CD4-positive, alpha-beta T cell (primary cell): ENCODE results near the gene CRELD1. TPM values are rescaled to one million over a fixed set of nuclear protein-coding genes. Genes with fewer than 3 reads are reported as not detected.

Experiments
- ATAC-seq: fragments of 200-7000 bp; cut with Tn5 transposase; one replicate; pipeline ENCODE4 v1.10.0; 2022; ENCODE audit warnings: mild to moderate bottlenecking; ENCODE audit not compliant: poor library complexity
- CTCF ChIA-PET: fragments of 350-600 bp; sonication (Branson Sonifier 250); formaldehyde crosslinking; loops from one replicate; lab custom pipeline; 2021; ENCODE audit warnings: antibody characterized with exemption, inconsistent platforms; lab: Charles Lee
- POLR2A ChIA-PET: fragments of 350-600 bp; sonication (Branson Sonifier 250); formaldehyde crosslinking; loops from one replicate; lab custom pipeline; 2021; ENCODE audit warnings: antibody characterized with exemption, inconsistent platforms; lab: Charles Lee
- DNase-seq, 14 experiments: peaks; one replicate each; pipeline ENCODE4 v3.0.0-alpha.2; 2013 to 2020; ENCODE audit warnings: mixed read lengths in 2 of 14
- H3K27ac ChIP-seq, 2 donors: one replicate each; pipeline versions ENCODE4 v1.5.1 to v1.7.0; 2013; ENCODE audit warnings: low read length in 2 of 2, low read depth in 1 of 2, mild to moderate bottlenecking in 1 of 2
- H3K27me3 ChIP-seq, 2 experiments: 1 replicate in 1 of 2; 2 replicates in 1 of 2; pipeline versions ENCODE4 v1.6.1 to v1.7.0; 2013; ENCODE audit warnings: low read length in 2 of 2, control low read depth in 1 of 2, mild to moderate bottlenecking in 1 of 2, moderate library complexity in 1 of 2; ENCODE audit not compliant: insufficient read depth in 2 of 2, control insufficient read depth in 1 of 2
- H3K36me3 ChIP-seq: one replicate; pipeline ENCODE4 v1.6.1; 2013; ENCODE audit warnings: low read length, control low read depth; ENCODE audit not compliant: insufficient read depth
- H3K4me1 ChIP-seq: one replicate; pipeline ENCODE4 v1.6.1; 2013; ENCODE audit warnings: low read length, control low read depth; ENCODE audit not compliant: insufficient read depth
- H3K4me3 ChIP-seq: one replicate; pipeline ENCODE4 v1.5.1; 2013; ENCODE audit warnings: mild to moderate bottlenecking, low read length, moderate library complexity
- H3K9me3 ChIP-seq, 2 experiments: 1 replicate in 1 of 2; 2 replicates in 1 of 2; pipeline versions ENCODE4 v1.6.1 to v1.7.0; 2013; ENCODE audit warnings: low read length in 2 of 2, mild to moderate bottlenecking in 2 of 2, control low read depth in 1 of 2, moderate library complexity in 1 of 2; ENCODE audit not compliant: control insufficient read depth in 1 of 2, insufficient read depth in 1 of 2
- H3K27ac Mint-ChIP-seq: one replicate; pipeline ENCODE4 v1.8.0; 2020; ENCODE audit warnings: mixed read lengths
- H3K27me3 Mint-ChIP-seq: one replicate; pipeline ENCODE4 v1.8.0; 2021; ENCODE audit warnings: mixed read lengths
- H3K36me3 Mint-ChIP-seq: one replicate; pipeline ENCODE4 v1.8.0; 2021; ENCODE audit warnings: low read depth, mixed read lengths
- H3K4me1 Mint-ChIP-seq: one replicate; pipeline ENCODE4 v1.8.0; 2021; ENCODE audit warnings: low read depth, mixed read lengths
- H3K4me3 Mint-ChIP-seq: one replicate; pipeline ENCODE4 v1.8.0; 2020; ENCODE audit warnings: mild to moderate bottlenecking, mixed read lengths
- H3K9me3 Mint-ChIP-seq: one replicate; pipeline ENCODE4 v1.8.0; 2020; ENCODE audit warnings: mixed read lengths
- CTCF ChIP-seq: fragments of 200-600 bp; IDR thresholded peaks from one replicate; pipeline ENCODE4 v1.8.0; 2022; ENCODE audit warnings: antibody characterized with exemption, mild to moderate bottlenecking
- intact Hi-C, 2 experiments: fragments of 100-400 bp; cut with DNase I in 1 of 2; cut with micrococcal nuclease in 1 of 2; formaldehyde crosslinking; loops; one replicate each; pipeline versions ENCODE4 v1.15.1 to v1.9.0; 2023 to 2025; cut with DNase I, micrococcal nuclease
- total RNA-seq, 174 experiments: library from RNA in 2 of 174; stranded (reverse) in 2 of 174; gene quantifications; one replicate each; pipeline ENCODE4 v1.2.3 and lab custom pipeline; 2021 to 2026

The CRELD1 gene
- total RNA-seq, 2 experiments from 2014 or later: 10.7 to 12.4 TPM

GRCh38 chr3:9940746-9941145, 7.1 kb downstream of the CRELD1 start:
- DNase-seq: no peak
- Histone ChIP-seq H3K9me3 (no peaks in the 10 kb centered on the region), H3K27ac (no peak overlapping the region), H3K4me3 (no peak overlapping the region), H3K4me1 (peaks cover 6% of the 10 kb centered on the region), H3K27me3 (no peaks in the 10 kb centered on the region), H3K36me3 (peaks cover 35% of the 10 kb centered on the region)
- ChIA-PET POLR2A (no interaction called here), CTCF (no interaction called here)
- Mint-ChIP-seq H3K4me1 (peaks cover 13% of the 10 kb centered on the region), H3K4me3 (no peak overlapping the region), H3K27ac (no peak overlapping the region), H3K9me3 (no peaks in the 10 kb centered on the region), H3K27me3 (no peaks in the 10 kb centered on the region), H3K36me3 (peaks cover 37% of the 10 kb centered on the region)
- intact Hi-C loops: no loop called here
- ATAC-seq: no peak
- no peak for TF ChIP-seq CTCF

- Mint-ChIP-seq H3K36me3 (peaks cover 29% of the 10 kb centered on the region), H3K9me3 (no peaks in the 10 kb centered on the region), H3K27me3 (no peaks in the 10 kb centered on the region), H3K27ac (no peak overlapping the region), H3K4me1 (no peaks in the 10 kb centered on the region), H3K4me3 (no peak overlapping the region)
- intact Hi-C loops: no loop called here
- Histone ChIP-seq H3K27me3 (no peaks in the 10 kb centered on the region), H3K4me1 (peaks cover 13% of the 10 kb centered on the region), H3K27ac (no peak overlapping the region), H3K9me3 (no peaks in the 10 kb centered on the region), H3K4me3 (no peak overlapping the region), H3K36me3 (peaks cover 22% of the 10 kb centered on the region)
- TF ChIP-seq CTCF: no peak
- CTCF ChIA-PET: interaction anchor here (1.0 to 2.6 kb wide), 2 partner anchors 9 to 98 kb away, joined by 3 to 8 read pairs; partner anchors contain the start of genes CRELD1 and RPUSD3
- no peak for DNase-seq
- ATAC-seq: no peak
- POLR2A ChIA-PET: interaction anchor here (1.6 kb wide), 2 partner anchors 9 to 52 kb away, joined by 5 to 13 read pairs; partner anchors contain the start of genes CRELD1 and JAGN1
Measured at GRCh38 chr3:9942164-9942563, 8.5 kb downstream of the CRELD1 start.

GRCh38 chr3:9942934-9943690, 9.5 kb downstream of the CRELD1 start:
- no peak for ATAC-seq
- Mint-ChIP-seq H3K27me3 (no peaks in the 10 kb centered on the region), H3K9me3 (no peaks in the 10 kb centered on the region), H3K4me1 (no peaks in the 10 kb centered on the region), H3K4me3 (no peak overlapping the region), H3K36me3 (peaks cover 23% of the 10 kb centered on the region), H3K27ac (no peak overlapping the region)
- intact Hi-C loops: no loop called here
- CTCF ChIA-PET: interaction anchor here (1.0 to 2.6 kb wide), 2 partner anchors 10 to 99 kb away, joined by 3 to 8 read pairs; partner anchors contain the start of genes CRELD1 and RPUSD3
- Histone ChIP-seq H3K27me3 (no peaks in the 10 kb centered on the region), H3K9me3 (no peaks in the 10 kb centered on the region), H3K4me1 (peaks cover 7% of the 10 kb centered on the region), H3K27ac (no peak overlapping the region), H3K4me3 (no peak overlapping the region), H3K36me3 (peaks cover 13% of the 10 kb centered on the region)
- POLR2A ChIA-PET: interaction anchor here (1.6 kb wide), 2 partner anchors 10 to 53 kb away, joined by 5 to 13 read pairs; partner anchors contain the start of genes CRELD1 and JAGN1
- DNase-seq: no peak
- no peak for TF ChIP-seq CTCF
